K562 (cell line): ENCODE data around the gene SMYD2. TPM values are rescaled to one million over a fixed set of nuclear protein-coding genes. Genes with fewer than 3 reads are reported as not detected.

Experiments used
- COPS2 ChIP-seq: fragments of 450-650 bp; conservative IDR thresholded peaks from 2 replicates; pipeline ENCODE4 v1.6.1; 2016; ENCODE audit warnings: mild to moderate bottlenecking, moderate library complexity
- CREB1 ChIP-seq, 2 experiments: sonication (generic) in 1 of 2; formaldehyde crosslinking in 1 of 2; IDR thresholded peaks; 2 replicates each; pipeline versions ENCODE4 v1.6.1 to v1.8.0; 2012 to 2022; ENCODE audit warnings: inconsistent platforms in 1 of 2, mild to moderate bottlenecking in 1 of 2, missing genetic modification reagents in 1 of 2, moderate library complexity in 1 of 2
- CSDE1 ChIP-seq, 2 experiments: fragments of 450-650 bp; IDR thresholded peaks; 2 replicates each; pipeline ENCODE4 v1.6.1; 2016; ENCODE audit warnings: mild to moderate bottlenecking in 1 of 2
- CTBP1 ChIP-seq: fragments of 450-650 bp; IDR thresholded peaks from 2 replicates; pipeline ENCODE4 v1.6.1; 2016; ENCODE audit warnings: borderline replicate concordance
- KLF16 ChIP-seq: IDR thresholded peaks from 2 replicates; pipeline ENCODE4 v1.6.1; 2016; ENCODE audit warnings: antibody characterized with exemption
- MAFG ChIP-seq: fragments of 450-650 bp; conservative IDR thresholded peaks from 2 replicates; pipeline ENCODE4 v1.6.1; 2016; ENCODE audit warnings: missing genetic modification characterization, missing compliant biosample characterization
- MAZ ChIP-seq, 2 experiments: fragments of 450-650 bp in 1 of 2; sonication (generic) in 1 of 2; formaldehyde crosslinking; IDR thresholded peaks in 1 of 2; conservative IDR thresholded peaks in 1 of 2; 2 replicates each; pipeline versions ENCODE4 v1.4.0 to v1.5.0; 2020; ENCODE audit warnings: mild to moderate bottlenecking in 1 of 2, missing genetic modification reagents in 1 of 2
- NCOA1 ChIP-seq: fragments of 450-650 bp; IDR thresholded peaks from 2 replicates; pipeline ENCODE4 v1.6.1; 2016; ENCODE audit warnings: low read depth
- NFYB ChIP-seq: IDR thresholded peaks from 2 replicates; pipeline ENCODE4 v1.6.1; 2011; ENCODE audit warnings: mild to moderate bottlenecking, moderate library complexity; ENCODE audit not compliant: insufficient read length; ENCODE audit errors: extremely low read depth
- RBFOX2 ChIP-seq: fragments of 200-400 bp; formaldehyde crosslinking; IDR thresholded peaks from 2 replicates; pipeline ENCODE4 v1.6.1; 2017; ENCODE audit warnings: low read depth, mild to moderate bottlenecking, low read length, moderate library complexity
- XRCC3 ChIP-seq: fragments of 450-650 bp; IDR thresholded peaks from 2 replicates; pipeline ENCODE4 v1.6.1; 2017; ENCODE audit warnings: mild to moderate bottlenecking, moderate library complexity
- ZNF354B ChIP-seq: fragments of 250-450 bp; sonication (Bioruptor Pico); IDR thresholded peaks from 2 replicates; pipeline ENCODE4 v1.4.0; 2020
- ZNF589 ChIP-seq: fragments of 200-800 bp; sonication (Bioruptor generic); IDR thresholded peaks from 2 replicates; pipeline ENCODE4 v1.6.1; 2016; ENCODE audit warnings: low read depth, missing genetic modification characterization, missing compliant biosample characterization
- ZNF696 ChIP-seq: fragments of 250-450 bp; sonication (Bioruptor Pico); conservative IDR thresholded peaks from 2 replicates; pipeline ENCODE4 v1.4.0; 2020; ENCODE audit warnings: mild to moderate bottlenecking, moderate library complexity
- polyA plus RNA-seq, 8 experiments: library from polyadenylated mRNA; depleted of rRNA in 4 of 8; stranded (reverse) in 5 of 8; unstranded in 3 of 8; fragments of >200 nt; fragmentation: Nextera tagmentation in 2 of 8; fragmentation: Illumina TruSeq in 1 of 8; extraction: Ambion mirVana in 2 of 8; extraction: Trizol in 1 of 8; gene quantifications; 2 replicates each; pipeline versions ENCODE4 v1.2.1 to v1.2.3, GENCODE V29; 2011 to 2014; ENCODE audit warnings: inconsistent platforms in 1 of 8, missing spikeins in 1 of 8
- total RNA-seq, 7 experiments: library from RNA; depleted of rRNA in 6 of 7; stranded (reverse); fragments of >200 nt in 6 of 7; fragmentation: Illumina TruSeq in 2 of 7; extraction: Trizol in 2 of 7; gene quantifications; 2 replicates each; pipeline versions ENCODE4 v1.2.1 to v1.2.3, GENCODE V29; 2011 to 2021; ENCODE audit warnings: low replicate concordance in 1 of 7
- TF ChIP-seq, protein P1 (sequence below), 2 experiments: fragments of 450-650 bp; IDR thresholded peaks; 2 replicates each; pipeline ENCODE4 v1.6.1; 2018; ENCODE audit warnings: mild to moderate bottlenecking in 2 of 2, low read depth in 1 of 2; ENCODE audit not compliant: partially characterized antibody in 2 of 2
- TF ChIP-seq, protein P2 (sequence below), 2 experiments: fragments of 450-650 bp; IDR thresholded peaks; 2 replicates each; pipeline ENCODE4 v1.6.1; 2016; ENCODE audit warnings: mild to moderate bottlenecking in 2 of 2, borderline replicate concordance in 1 of 2, low read depth in 1 of 2, moderate library complexity in 1 of 2

The SMYD2 gene
- total and polyA plus RNA-seq, 9 of the 15 experiments (the other 6 are each of a cell fraction or from before 2014, with no cell fraction given) = 13.8 to 81.3 (median 39.9) TPM

DNA sequence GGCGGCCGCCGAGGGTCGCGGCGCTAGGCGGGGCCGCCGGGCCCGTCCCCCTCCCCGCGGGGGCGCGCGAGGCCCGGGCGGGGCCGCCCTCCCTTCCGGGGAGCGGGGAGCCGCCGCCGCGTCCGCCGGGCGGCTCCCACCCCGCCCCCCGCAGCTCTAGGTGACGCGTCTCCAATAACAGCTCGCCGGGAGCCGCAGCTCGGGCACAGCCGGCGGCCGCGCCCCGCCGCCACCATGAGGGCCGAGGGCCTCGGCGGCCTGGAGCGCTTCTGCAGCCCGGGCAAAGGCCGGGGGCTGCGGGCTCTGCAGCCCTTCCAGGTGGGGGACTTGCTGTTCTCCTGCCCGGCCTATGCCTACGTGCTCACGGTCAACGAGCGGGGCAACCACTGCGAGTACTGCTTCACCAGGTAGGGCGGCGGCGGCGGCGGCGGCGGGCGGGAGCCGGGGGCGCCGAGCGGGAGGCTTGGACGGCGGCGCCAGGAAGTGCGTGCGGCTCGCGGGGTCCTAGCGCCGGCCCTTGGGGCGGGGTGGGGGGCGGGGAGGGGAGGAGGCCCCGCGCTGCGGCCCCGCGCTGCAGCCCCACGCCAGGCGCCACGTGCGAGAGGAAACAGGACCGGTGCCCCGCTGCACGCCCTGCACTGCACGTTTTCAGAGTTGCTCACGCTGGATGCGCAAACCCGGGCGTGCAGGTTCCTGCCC lies at the start of gene SMYD2 (continued):
- TF ChIP-seq, protein P1, sequence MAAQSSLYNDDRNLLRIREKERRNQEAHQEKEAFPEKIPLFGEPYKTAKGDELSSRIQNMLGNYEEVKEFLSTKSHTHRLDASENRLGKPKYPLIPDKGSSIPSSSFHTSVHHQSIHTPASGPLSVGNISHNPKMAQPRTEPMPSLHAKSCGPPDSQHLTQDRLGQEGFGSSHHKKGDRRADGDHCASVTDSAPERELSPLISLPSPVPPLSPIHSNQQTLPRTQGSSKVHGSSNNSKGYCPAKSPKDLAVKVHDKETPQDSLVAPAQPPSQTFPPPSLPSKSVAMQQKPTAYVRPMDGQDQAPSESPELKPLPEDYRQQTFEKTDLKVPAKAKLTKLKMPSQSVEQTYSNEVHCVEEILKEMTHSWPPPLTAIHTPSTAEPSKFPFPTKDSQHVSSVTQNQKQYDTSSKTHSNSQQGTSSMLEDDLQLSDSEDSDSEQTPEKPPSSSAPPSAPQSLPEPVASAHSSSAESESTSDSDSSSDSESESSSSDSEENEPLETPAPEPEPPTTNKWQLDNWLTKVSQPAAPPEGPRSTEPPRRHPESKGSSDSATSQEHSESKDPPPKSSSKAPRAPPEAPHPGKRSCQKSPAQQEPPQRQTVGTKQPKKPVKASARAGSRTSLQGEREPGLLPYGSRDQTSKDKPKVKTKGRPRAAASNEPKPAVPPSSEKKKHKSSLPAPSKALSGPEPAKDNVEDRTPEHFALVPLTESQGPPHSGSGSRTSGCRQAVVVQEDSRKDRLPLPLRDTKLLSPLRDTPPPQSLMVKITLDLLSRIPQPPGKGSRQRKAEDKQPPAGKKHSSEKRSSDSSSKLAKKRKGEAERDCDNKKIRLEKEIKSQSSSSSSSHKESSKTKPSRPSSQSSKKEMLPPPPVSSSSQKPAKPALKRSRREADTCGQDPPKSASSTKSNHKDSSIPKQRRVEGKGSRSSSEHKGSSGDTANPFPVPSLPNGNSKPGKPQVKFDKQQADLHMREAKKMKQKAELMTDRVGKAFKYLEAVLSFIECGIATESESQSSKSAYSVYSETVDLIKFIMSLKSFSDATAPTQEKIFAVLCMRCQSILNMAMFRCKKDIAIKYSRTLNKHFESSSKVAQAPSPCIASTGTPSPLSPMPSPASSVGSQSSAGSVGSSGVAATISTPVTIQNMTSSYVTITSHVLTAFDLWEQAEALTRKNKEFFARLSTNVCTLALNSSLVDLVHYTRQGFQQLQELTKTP (IDR thresholded peaks at IDR 0.05; ENCODE audit: low read depth in 1 of 2, partially characterized antibody in 2 of 2) = no peak
- TF ChIP-seq XRCC3 = no peak
- peak; percentile 91 for TF ChIP-seq CTBP1
- peak; percentile 7; the same call in 1 of the 2 replicates for TF ChIP-seq CREB1 (IDR thresholded peaks at IDR 0.05)
- TF ChIP-seq CREB1 (CRISPR knock-in tag; IDR thresholded peaks at IDR 0.05) = no peak; the same call in 1 of the 2 replicates
- TF ChIP-seq NFYB = no peak
- TF ChIP-seq, protein P2, sequence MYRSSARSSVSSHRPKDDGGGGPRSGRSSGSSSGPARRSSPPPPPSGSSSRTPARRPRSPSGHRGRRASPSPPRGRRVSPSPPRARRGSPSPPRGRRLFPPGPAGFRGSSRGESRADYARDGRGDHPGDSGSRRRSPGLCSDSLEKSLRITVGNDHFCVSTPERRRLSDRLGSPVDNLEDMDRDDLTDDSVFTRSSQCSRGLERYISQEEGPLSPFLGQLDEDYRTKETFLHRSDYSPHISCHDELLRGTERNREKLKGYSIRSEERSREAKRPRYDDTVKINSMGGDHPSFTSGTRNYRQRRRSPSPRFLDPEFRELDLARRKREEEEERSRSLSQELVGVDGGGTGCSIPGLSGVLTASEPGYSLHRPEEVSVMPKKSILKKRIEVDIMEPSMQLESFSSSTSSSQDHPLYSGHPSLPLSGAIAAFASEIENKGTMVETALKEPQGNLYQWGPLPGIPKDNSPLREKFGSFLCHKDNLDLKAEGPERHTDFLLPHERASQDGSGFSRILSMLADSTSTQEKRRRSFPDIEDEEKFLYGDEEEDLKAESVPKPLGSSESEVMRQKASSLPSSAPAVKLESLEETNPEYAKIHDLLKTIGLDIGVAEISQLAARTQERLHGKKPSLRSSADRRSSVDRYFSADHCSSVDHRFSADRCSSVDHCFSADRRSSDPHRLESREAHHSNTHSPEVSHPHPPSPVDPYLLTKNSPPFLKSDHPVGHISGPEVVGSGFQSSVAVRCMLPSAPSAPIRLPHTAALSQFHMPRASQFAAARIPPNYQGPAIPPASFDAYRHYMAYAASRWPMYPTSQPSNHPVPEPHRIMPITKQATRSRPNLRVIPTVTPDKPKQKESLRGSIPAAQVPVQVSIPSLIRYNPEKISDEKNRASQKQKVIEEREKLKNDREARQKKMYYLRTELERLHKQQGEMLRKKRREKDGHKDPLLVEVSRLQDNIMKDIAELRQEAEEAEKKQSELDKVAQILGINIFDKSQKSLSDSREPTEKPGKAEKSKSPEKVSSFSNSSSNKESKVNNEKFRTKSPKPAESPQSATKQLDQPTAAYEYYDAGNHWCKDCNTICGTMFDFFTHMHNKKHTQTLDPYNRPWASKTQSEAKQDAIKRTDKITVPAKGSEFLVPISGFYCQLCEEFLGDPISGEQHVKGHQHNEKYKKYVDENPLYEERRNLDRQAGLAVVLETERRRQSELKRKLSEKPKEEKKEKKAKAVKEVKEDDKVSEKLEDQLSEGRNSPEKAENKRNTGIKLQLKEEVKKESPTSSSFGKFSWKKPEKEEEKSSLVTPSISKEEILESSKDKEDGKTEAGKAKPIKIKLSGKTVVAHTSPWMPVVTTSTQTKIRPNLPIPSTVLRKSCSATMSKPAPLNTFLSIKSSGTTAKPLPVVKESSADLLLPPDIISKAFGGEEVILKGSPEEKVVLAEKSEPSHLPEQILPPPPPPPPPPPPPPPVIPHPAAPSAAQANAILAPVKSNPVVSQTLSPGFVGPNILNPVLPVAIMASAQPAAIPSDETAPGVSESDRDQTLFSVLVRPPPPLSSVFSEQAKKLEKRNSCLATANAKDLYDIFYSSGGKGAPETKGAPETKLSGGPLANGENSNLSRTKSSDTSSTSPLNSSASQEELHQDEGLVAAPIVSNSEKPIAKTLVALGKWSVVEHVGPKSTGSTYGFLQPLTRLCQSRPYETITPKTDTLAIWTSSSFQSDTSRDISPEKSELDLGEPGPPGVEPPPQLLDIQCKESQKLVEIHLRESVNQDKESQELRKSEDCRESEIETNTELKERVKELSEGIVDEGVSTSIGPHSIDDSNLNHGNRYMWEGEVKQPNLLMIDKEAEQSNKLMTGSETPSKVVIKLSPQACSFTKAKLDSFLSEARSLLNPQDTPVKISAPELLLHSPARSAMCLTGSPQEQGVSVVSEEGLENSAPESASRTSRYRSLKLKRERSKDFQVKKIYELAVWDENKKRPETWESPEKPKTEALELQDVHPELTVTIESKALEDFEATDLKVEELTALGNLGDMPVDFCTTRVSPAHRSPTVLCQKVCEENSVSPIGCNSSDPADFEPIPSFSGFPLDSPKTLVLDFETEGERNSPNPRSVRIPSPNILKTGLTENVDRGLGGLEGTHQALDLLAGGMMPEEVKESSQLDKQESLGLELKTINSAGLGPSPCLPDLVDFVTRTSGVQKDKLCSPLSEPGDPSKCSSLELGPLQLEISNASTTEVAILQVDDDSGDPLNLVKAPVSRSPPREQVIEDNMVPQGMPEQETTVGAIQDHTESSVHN (IDR thresholded peaks at IDR 0.05; ENCODE audit: borderline replicate concordance in 1 of 2, low read depth in 1 of 2) = no peak
- TF ChIP-seq ZNF589 (CRISPR knock-in tag) = no peak
- TF ChIP-seq MAZ (CRISPR knock-in tag; conservative IDR thresholded peaks at IDR 0.05 in 1 of 2, IDR thresholded peaks at IDR 0.05 in 1 of 2) = peak; percentile 86 to 91; a peak in 3 of 4 replicates
- TF ChIP-seq CSDE1 (IDR thresholded peaks at IDR 0.05) = no peak
- no peak for TF ChIP-seq MAFG (tag)
- no peak for TF ChIP-seq NCOA1
- no peak for TF ChIP-seq KLF16
- TF ChIP-seq COPS2 = no peak
- no peak for TF ChIP-seq ZNF696 (CRISPR knock-in tag)
- TF ChIP-seq ZNF354B (CRISPR knock-in tag) = no peak
- TF ChIP-seq RBFOX2 = peak; percentile 88
